ENCODE data around the gene SEC14L6. TPM values are rescaled to one million over a fixed set of nuclear protein-coding genes. Genes with fewer than 3 reads are reported as not detected.

SEC14L6 gene
- total and polyA plus RNA-seq, 7 experiments from 2014 or later = not detected

DNA sequence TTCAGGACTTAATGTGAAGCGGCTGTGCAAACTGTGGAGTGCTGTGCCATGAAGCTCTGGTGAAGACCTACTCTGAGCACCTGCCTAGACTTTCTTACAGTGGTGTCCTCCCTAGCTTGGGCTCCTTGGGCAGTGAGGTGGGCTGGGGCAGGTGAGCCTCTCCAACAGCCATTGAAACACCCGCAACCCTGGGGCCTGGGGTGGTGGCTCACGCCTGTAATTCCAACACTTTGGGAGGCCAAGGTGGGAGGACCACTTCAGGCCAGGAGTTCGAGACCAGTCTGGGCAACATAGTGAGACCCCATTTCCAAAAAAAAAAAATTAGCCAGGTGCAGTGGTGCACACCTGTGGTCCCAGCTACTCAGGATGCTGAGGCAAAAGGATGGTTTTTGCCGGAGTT lies 60.4 kb downstream of the SEC14L6 start:
- Mint-ChIP-seq H3K9me3 (peaks cover 0 to 3% (median 0%) of the 10 kb centered on the region in 11 donors), H3K36me3 (no peaks in the 10 kb centered on the region), H3K27ac (peak overlapping the region in 1 of 9 donors; percentile 9), H3K4me3 (no peak overlapping the region), H3K4me1 (peaks cover 0 to 2% (median 0%) of the 10 kb centered on the region in 7 donors), H3K27me3 (peaks cover 0 to 8% (median 0%) of the 10 kb centered on the region in 5 donors)
- DNase-seq = no peak
- intact Hi-C loops (cut with micrococcal nuclease) = no loop called here
- Histone ChIP-seq H3K9me3 (ENCODE audit: control insufficient read depth in 2 of 3, low read length in 3 of 3) (no peaks in the 10 kb centered on the region), H3K36me3 (ENCODE audit: control insufficient read depth in 2 of 3, insufficient read depth in 3 of 3, low read length in 3 of 3) (no peaks in the 10 kb centered on the region), H3K4me3 (ENCODE audit: low read length) (no peak overlapping the region), H3K27me3 (ENCODE audit: control insufficient read depth in 2 of 2, insufficient read depth in 2 of 2, low read length in 2 of 2) (no peaks in the 10 kb centered on the region), H3K27ac (ENCODE audit: low read depth, low read length) (no peak overlapping the region), H3K4me1 (ENCODE audit: control insufficient read depth in 2 of 2, insufficient read depth in 2 of 2, low read length in 2 of 2) (no peaks in the 10 kb centered on the region)
- no peak for ATAC-seq
- CTCF ChIA-PET = interaction anchor here (0.5 to 6.2 kb wide), 7 partner anchors 61 to 199 kb away, joined by 3 to 57 read pairs (median 5); partner anchors contain the start of genes MTFP1, RNF215 and SEC14L2
- POLR2A ChIA-PET = interaction anchor here (1.0 to 2.1 kb wide), 2 partner anchors 89 to 94 kb away, joined by 3 to 8 read pairs; partner anchors contain the start of gene SEC14L2

DNA sequence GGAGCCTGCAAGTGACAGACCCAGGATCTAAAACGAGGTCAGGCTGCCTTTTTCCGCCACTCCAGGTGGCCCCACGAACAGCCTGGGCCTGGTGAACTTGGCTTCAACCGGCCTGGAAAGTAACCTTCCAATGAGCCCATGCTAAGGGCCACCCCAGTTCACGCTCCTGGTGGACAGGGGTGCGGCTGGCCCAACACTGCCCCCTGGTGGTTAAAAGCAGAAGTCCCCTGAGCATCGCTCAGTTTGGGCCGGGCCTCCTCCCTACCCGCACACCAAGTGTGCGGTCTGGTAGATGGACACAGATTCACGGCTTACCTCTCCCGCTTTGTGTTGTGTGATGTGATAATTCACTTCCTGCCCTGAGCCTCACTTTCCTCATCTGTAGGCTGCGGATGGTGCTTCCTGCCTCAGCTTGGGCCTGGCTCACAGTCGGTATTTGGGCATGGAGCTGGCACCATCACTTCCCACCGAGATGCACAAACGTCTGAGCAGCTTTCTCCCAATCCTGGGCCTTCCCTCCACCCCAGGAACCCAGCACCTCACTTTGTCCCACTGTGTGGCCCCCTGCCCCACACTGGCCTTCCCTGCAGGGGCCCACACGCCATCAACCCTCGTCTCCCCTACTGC lies 61.1 kb downstream of the SEC14L6 start:
- peak overlapping the region in 3 of 9 donors; percentile 2 to 45 (median 9) for H3K27ac Mint-ChIP-seq
- ATAC-seq = peak; percentile 98
- H3K4me1 ChIP-seq (ENCODE audit: control insufficient read depth in 2 of 2, insufficient read depth in 2 of 2, low read length in 2 of 2) = no peaks in the 10 kb centered on the region
- ChIA-PET POLR2A (interaction anchor here (1.0 to 2.1 kb wide), 3 partner anchors 88 to 94 kb away, joined by 3 to 8 read pairs (median 4); partner anchors contain the start of gene SEC14L2), CTCF (interaction anchor here (0.5 to 6.2 kb wide), 8 partner anchors 60 to 199 kb away, joined by 3 to 57 read pairs (median 4); partner anchors contain the start of genes CASTOR1, MTFP1, RNF215 and SEC14L2)
- peaks cover 0 to 2% (median 0%) of the 10 kb centered on the region in 7 donors for H3K4me1 Mint-ChIP-seq
- no peak overlapping the region for H3K4me3 Mint-ChIP-seq
- H3K4me3 ChIP-seq (ENCODE audit: low read length) = no peak overlapping the region
- no peaks in the 10 kb centered on the region for H3K27me3 ChIP-seq (ENCODE audit: control insufficient read depth in 2 of 2, insufficient read depth in 2 of 2, low read length in 2 of 2)
- no peaks in the 10 kb centered on the region for H3K36me3 Mint-ChIP-seq
- H3K36me3 ChIP-seq (ENCODE audit: control insufficient read depth in 2 of 3, insufficient read depth in 3 of 3, low read length in 3 of 3) = no peaks in the 10 kb centered on the region
- peak; percentile 61 to 84 (median 70) for DNase-seq
- no peaks in the 10 kb centered on the region for H3K9me3 ChIP-seq (ENCODE audit: control insufficient read depth in 2 of 3, low read length in 3 of 3)
- H3K27ac ChIP-seq (ENCODE audit: low read depth, low read length) = no peak overlapping the region
- H3K27me3 Mint-ChIP-seq = peaks cover 0 to 4% (median 0%) of the 10 kb centered on the region in 5 donors
- intact Hi-C loops (cut with micrococcal nuclease) = loop anchor here (1.0 to 2.0 kb wide), 9 partner anchors 40 to 377 kb away; partner anchors contain the start of gene CASTOR1 (in 1 of the 2)
- peaks cover 0 to 3% (median 0%) of the 10 kb centered on the region in 11 donors for H3K9me3 Mint-ChIP-seq

DNA sequence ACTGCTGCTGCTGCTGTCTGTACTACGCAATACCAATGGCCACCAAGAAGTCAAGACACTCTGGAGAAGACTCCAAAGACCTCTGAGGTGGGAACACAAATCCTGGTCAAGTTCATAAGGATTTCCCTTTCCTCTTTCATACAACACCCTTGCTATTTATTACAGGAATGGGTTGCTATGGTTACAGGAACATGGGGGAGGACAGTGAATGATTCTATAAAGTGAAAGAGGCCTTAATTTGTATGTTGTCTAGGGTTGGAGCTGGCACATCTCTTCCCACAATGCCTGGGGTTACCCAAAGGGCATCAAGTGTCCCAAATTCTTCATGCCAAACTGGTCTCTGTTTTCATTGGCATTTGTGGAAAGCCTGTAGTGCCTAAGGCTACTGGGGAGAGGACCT lies 63.4 kb downstream of the SEC14L6 start:
- H3K27ac ChIP-seq (ENCODE audit: low read depth, low read length) = no peak overlapping the region
- POLR2A ChIA-PET = no interaction called here
- no peaks in the 10 kb centered on the region for H3K36me3 Mint-ChIP-seq
- H3K4me3 Mint-ChIP-seq = no peak overlapping the region
- H3K4me1 ChIP-seq (ENCODE audit: control insufficient read depth in 2 of 2, insufficient read depth in 2 of 2, low read length in 2 of 2) = no peaks in the 10 kb centered on the region
- H3K27ac Mint-ChIP-seq = peak overlapping the region in 1 of 9 donors; percentile 12
- CTCF ChIA-PET = interaction anchor here (1.0 to 6.2 kb wide), 3 partner anchors 68 to 92 kb away, joined by 4 to 57 read pairs (median 12); no protein-coding TSS in a partner anchor
- peaks cover 0 to 2% (median 0%) of the 10 kb centered on the region in 5 donors for H3K27me3 Mint-ChIP-seq
- intact Hi-C loops (cut with micrococcal nuclease) = no loop called here
- ATAC-seq = no peak
- no peaks in the 10 kb centered on the region for H3K9me3 ChIP-seq (ENCODE audit: control insufficient read depth in 2 of 3, low read length in 3 of 3)
- H3K27me3 ChIP-seq (ENCODE audit: control insufficient read depth in 2 of 2, insufficient read depth in 2 of 2, low read length in 2 of 2) = no peaks in the 10 kb centered on the region
- DNase-seq = no peak
- H3K4me3 ChIP-seq (ENCODE audit: low read length) = no peak overlapping the region
- H3K4me1 Mint-ChIP-seq = peaks cover 0 to 2% (median 0%) of the 10 kb centered on the region in 7 donors
- H3K36me3 ChIP-seq (ENCODE audit: control insufficient read depth in 2 of 3, insufficient read depth in 3 of 3, low read length in 3 of 3) = no peaks in the 10 kb centered on the region
- peaks cover 0 to 3% (median 0%) of the 10 kb centered on the region in 11 donors for H3K9me3 Mint-ChIP-seq

DNA sequence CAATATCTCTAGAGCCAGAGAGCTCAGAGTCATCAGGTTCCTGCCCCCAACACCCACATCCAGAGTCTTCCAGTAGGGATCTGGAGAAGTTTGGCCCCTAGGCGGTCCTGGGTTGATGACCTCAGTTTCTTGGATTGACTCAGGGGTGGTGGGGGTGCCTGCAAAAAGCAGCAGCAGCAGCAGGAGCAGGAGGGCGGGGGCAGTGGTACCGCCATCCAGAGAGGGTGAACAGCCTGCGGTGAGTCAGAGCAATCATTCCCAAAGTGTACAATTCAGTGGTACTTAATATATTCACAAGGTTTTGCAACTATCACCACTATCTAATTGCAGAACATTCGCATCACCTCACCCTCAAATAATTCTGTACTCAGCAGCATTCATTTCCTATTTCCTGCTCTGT lies 64.8 kb downstream of the SEC14L6 start:
- no peak overlapping the region for H3K27ac ChIP-seq (ENCODE audit: low read depth, low read length)
- no peaks in the 10 kb centered on the region for H3K36me3 ChIP-seq (ENCODE audit: control insufficient read depth in 2 of 3, insufficient read depth in 3 of 3, low read length in 3 of 3)
- Mint-ChIP-seq H3K4me1 (peaks cover 0 to 2% (median 0%) of the 10 kb centered on the region in 7 donors), H3K9me3 (peaks cover 0 to 3% (median 0%) of the 10 kb centered on the region in 11 donors), H3K27me3 (peaks cover 0 to 9% (median 0%) of the 10 kb centered on the region in 5 donors), H3K4me3 (no peak overlapping the region), H3K36me3 (no peaks in the 10 kb centered on the region), H3K27ac (no peak overlapping the region)
- intact Hi-C loops (cut with micrococcal nuclease) = no loop called here
- H3K4me3 ChIP-seq (ENCODE audit: low read length) = no peak overlapping the region
- H3K9me3 ChIP-seq (ENCODE audit: control insufficient read depth in 2 of 3, low read length in 3 of 3) = no peaks in the 10 kb centered on the region
- no peak for DNase-seq
- no peaks in the 10 kb centered on the region for H3K4me1 ChIP-seq (ENCODE audit: control insufficient read depth in 2 of 2, insufficient read depth in 2 of 2, low read length in 2 of 2)
- no peak for ATAC-seq
- ChIA-PET CTCF (no interaction called here), POLR2A (no interaction called here)
- H3K27me3 ChIP-seq (ENCODE audit: control insufficient read depth in 2 of 2, insufficient read depth in 2 of 2, low read length in 2 of 2) = no peaks in the 10 kb centered on the region

DNA sequence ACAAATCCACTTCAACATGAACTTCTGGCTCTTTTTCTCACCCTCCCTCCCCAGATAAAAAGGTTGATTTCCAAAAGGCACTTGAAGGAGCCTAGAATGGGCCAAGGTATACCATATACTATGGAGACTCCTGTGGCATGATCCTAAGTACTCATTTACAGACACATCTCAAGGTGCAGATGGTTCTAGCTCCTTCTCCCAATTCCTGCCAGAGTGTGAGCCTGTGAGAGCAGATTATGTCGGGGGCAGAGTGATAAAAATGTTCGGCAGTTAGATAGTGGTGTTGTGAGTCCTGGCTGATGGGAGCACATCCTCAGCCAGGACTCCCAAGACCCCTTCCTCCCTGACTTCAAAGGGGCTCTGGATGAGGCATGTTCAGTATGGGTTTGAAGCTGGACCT lies 66.6 kb downstream of the SEC14L6 start:
- no peaks in the 10 kb centered on the region for H3K27me3 ChIP-seq (ENCODE audit: control insufficient read depth in 2 of 2, insufficient read depth in 2 of 2, low read length in 2 of 2)
- no peak overlapping the region for H3K27ac ChIP-seq (ENCODE audit: low read depth, low read length)
- no peaks in the 10 kb centered on the region for H3K9me3 ChIP-seq (ENCODE audit: control insufficient read depth in 2 of 3, low read length in 3 of 3)
- H3K4me3 ChIP-seq (ENCODE audit: low read length) = no peak overlapping the region
- Mint-ChIP-seq H3K4me1 (peaks cover 0 to 2% (median 0%) of the 10 kb centered on the region in 7 donors), H3K27ac (no peak overlapping the region), H3K9me3 (peaks cover 0 to 3% (median 0%) of the 10 kb centered on the region in 11 donors), H3K4me3 (no peak overlapping the region), H3K36me3 (no peaks in the 10 kb centered on the region), H3K27me3 (peaks cover 0 to 12% (median 4%) of the 10 kb centered on the region in 5 donors)
- DNase-seq (no peak), ATAC-seq (no peak)
- H3K4me1 ChIP-seq (ENCODE audit: control insufficient read depth in 2 of 2, insufficient read depth in 2 of 2, low read length in 2 of 2) = no peaks in the 10 kb centered on the region
- POLR2A ChIA-PET = no interaction called here
- intact Hi-C loops (cut with micrococcal nuclease) = no loop called here
- CTCF ChIA-PET = no interaction called here
- no peaks in the 10 kb centered on the region for H3K36me3 ChIP-seq (ENCODE audit: control insufficient read depth in 2 of 3, insufficient read depth in 3 of 3, low read length in 3 of 3)

DNA sequence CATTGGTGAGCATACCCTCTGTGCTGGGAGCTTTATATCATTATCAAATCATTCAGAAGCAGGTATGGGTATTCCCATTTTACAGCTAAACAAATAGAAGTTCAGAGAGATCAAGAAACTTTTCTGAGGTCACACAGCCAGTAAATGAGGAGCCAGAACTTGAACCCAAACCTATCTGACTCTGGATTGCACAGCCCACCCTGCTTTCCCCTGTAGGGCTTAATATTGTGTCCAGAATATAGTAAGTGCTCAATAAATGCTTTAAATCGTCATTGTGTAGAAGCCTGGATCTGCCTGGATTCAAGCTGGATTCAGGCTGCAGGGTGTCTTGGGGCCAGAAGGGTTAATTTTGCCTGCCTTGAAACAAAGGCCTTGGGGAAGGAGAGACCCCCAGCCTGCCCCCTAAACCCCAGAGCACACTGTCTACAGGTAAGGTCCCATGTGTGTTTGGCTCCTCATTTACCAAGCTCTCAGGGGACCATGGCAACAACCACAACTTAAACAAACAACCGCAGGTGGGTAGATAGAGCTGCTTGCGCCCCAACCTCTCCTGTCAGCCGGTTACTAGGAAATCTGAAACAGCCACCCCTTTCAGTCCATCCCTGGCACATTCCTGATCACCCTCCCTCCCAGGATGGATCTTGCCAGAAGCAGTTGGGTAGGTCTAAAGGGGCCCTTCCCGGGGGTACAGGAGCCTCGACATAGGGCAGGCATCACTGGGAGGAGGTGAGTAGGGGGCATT lies 71.7 kb downstream of the SEC14L6 start:
- ChIA-PET POLR2A (no interaction called here), CTCF (no interaction called here)
- H3K36me3 Mint-ChIP-seq = peaks cover 0 to 1% (median 0%) of the 10 kb centered on the region in 5 donors
- peak overlapping the region in 2 of 9 donors; percentile 14 to 23 for H3K27ac Mint-ChIP-seq
- no peaks in the 10 kb centered on the region for H3K4me1 ChIP-seq (ENCODE audit: control insufficient read depth in 2 of 2, insufficient read depth in 2 of 2, low read length in 2 of 2)
- no peak overlapping the region for H3K27ac ChIP-seq (ENCODE audit: low read depth, low read length)
- H3K4me1 Mint-ChIP-seq = peaks cover 0 to 13% (median 0%) of the 10 kb centered on the region in 7 donors
- H3K4me3 ChIP-seq (ENCODE audit: low read length) = no peak overlapping the region
- no peaks in the 10 kb centered on the region for H3K36me3 ChIP-seq (ENCODE audit: control insufficient read depth in 2 of 3, insufficient read depth in 3 of 3, low read length in 3 of 3)
- no peaks in the 10 kb centered on the region for H3K27me3 ChIP-seq (ENCODE audit: control insufficient read depth in 2 of 2, insufficient read depth in 2 of 2, low read length in 2 of 2)
- no peak overlapping the region for H3K4me3 Mint-ChIP-seq
- ATAC-seq = peak; percentile 74
- H3K9me3 ChIP-seq (ENCODE audit: control insufficient read depth in 2 of 3, low read length in 3 of 3) = no peaks in the 10 kb centered on the region
- intact Hi-C loops (cut with micrococcal nuclease) = no loop called here
- peaks cover 11 to 25% (median 16%) of the 10 kb centered on the region in 5 donors for H3K27me3 Mint-ChIP-seq
- DNase-seq = peak in 4 of 9 donors; percentile 10 to 45 (median 28)
- peaks cover 0 to 1% (median 0%) of the 10 kb centered on the region in 11 donors for H3K9me3 Mint-ChIP-seq
